A549 (cell line): ENCODE measurements around the gene SLC36A1. TPM values are rescaled to one million over a fixed set of nuclear protein-coding genes. Genes with fewer than 3 reads are reported as not detected.

ENCODE experiments used
- ATAC-seq, 2 experiments: fragments of 200-7000 bp in 1 of 2; fragments of >200 bp in 1 of 2; cut with Nextera tagmentation in 1 of 2; cut with Tn5 transposase in 1 of 2; 3 replicates each; pipeline versions ENCODE4 v1.8.0 to v1.9.1; 2018 to 2020; ENCODE audit warnings: mild to moderate bottlenecking in 1 of 2, moderate library complexity in 1 of 2
- CTCF ChIA-PET: fragments of 300-600 bp; sonication (Branson Sonifier 250); formaldehyde crosslinking; extraction: SDS; loops from one replicate; lab custom pipeline; 2021; ENCODE audit warnings: antibody characterized with exemption, inconsistent platforms; lab: Yijun Ruan, JAX
- POLR2A ChIA-PET: fragments of 350-600 bp; formaldehyde crosslinking; extraction: SDS; loops from one replicate; lab custom pipeline; 2021; ENCODE audit warnings: antibody characterized with exemption, inconsistent platforms; lab: Yijun Ruan, JAX
- DNase-seq, 2 experiments: peaks; one replicate each; pipeline versions ENCODE4 v3.0.0 to v3.0.0-alpha.2; 2011 to 2016; ENCODE audit warnings: low read depth in 1 of 2, low spot score in 1 of 2
- FAIRE-seq: peaks from 2 replicates; lab custom pipeline; 2011; peaks lifted over from hg19 to GRCh38; lab: Jason Lieb, UNC
- H3K27ac ChIP-seq, 2 experiments: fragments of >200 bp; sonication (Bioruptor Twin); formaldehyde crosslinking; 3 replicates each; pipeline ENCODE4 v1.5.1; 2016 to 2017
- H3K4me1 ChIP-seq: fragments of >200 bp; sonication (Bioruptor Twin); formaldehyde crosslinking; 3 replicates; pipeline ENCODE4 v1.6.1; 2016
- H3K4me2 ChIP-seq: fragments of >200 bp; sonication (Bioruptor Twin); formaldehyde crosslinking; 3 replicates; pipeline ENCODE4 v1.6.1; 2016
- H3K4me3 ChIP-seq: fragments of >200 bp; sonication (Bioruptor Twin); formaldehyde crosslinking; 3 replicates; pipeline ENCODE4 v1.5.1; 2016
- H3K9me3 ChIP-seq: fragments of >200 bp; sonication (Bioruptor Twin); formaldehyde crosslinking; 3 replicates; pipeline ENCODE4 v1.6.1; 2016
- BHLHE40 ChIP-seq: IDR thresholded peaks from 2 replicates; pipeline ENCODE4 v1.6.1; 2012; ENCODE audit warnings: low read depth, low read length, inconsistent platforms
- CBX8 ChIP-seq: fragments of 200-600 bp; sonication (generic); IDR thresholded peaks from 2 replicates; pipeline ENCODE4 v1.6.1; 2016
- CHD4 ChIP-seq: fragments of 200-600 bp; sonication (generic); IDR thresholded peaks from 2 replicates; pipeline ENCODE4 v1.6.1; 2016; ENCODE audit warnings: antibody characterized with exemption, mild to moderate bottlenecking, borderline replicate concordance
- EHMT2 ChIP-seq: fragments of 200-600 bp; sonication (generic); IDR thresholded peaks from 2 replicates; pipeline ENCODE4 v1.6.1; 2016; ENCODE audit warnings: antibody characterized with exemption, low read depth, mild to moderate bottlenecking, moderate library complexity
- ELK1 ChIP-seq: fragments of 150-350 bp; IDR thresholded peaks from 2 replicates; pipeline ENCODE4 v1.6.1; 2014; ENCODE audit warnings: low read depth, mild to moderate bottlenecking, low read length
- ESRRA ChIP-seq: fragments of 150-350 bp; IDR thresholded peaks from 2 replicates; pipeline ENCODE4 v1.6.1; 2014; ENCODE audit warnings: mild to moderate bottlenecking, low read length, borderline replicate concordance
- FOSL2 ChIP-seq, 2 experiments: fragments of 450-650 bp in 1 of 2; fragments of >200 bp in 1 of 2; sonication (Bioruptor Twin) in 1 of 2; formaldehyde crosslinking; IDR thresholded peaks; 2 replicates each; pipeline versions ENCODE4 v1.5.0 to v1.6.1; 2016 to 2020; ENCODE audit warnings: mild to moderate bottlenecking in 1 of 2, moderate library complexity in 1 of 2
- FOXS1 ChIP-seq: fragments of 250-450 bp; sonication (Bioruptor Pico); IDR thresholded peaks from 2 replicates; pipeline ENCODE4 v1.5.0; 2020; ENCODE audit warnings: mild to moderate bottlenecking, moderate library complexity
- HMGXB4 ChIP-seq: fragments of 250-450 bp; sonication (Bioruptor Pico); IDR thresholded peaks from 2 replicates; pipeline ENCODE4 v1.5.0; 2021; ENCODE audit warnings: mild to moderate bottlenecking, moderate library complexity, borderline replicate concordance
- HOXA7 ChIP-seq: fragments of 250-450 bp; sonication (Bioruptor Pico); IDR thresholded peaks from 2 replicates; pipeline ENCODE4 v1.5.0; 2020; ENCODE audit warnings: mild to moderate bottlenecking, moderate library complexity
- HOXB13 ChIP-seq: fragments of 250-450 bp; sonication (Bioruptor Pico); IDR thresholded peaks from 2 replicates; pipeline ENCODE4 v1.5.0; 2020; ENCODE audit warnings: low read depth, mild to moderate bottlenecking, moderate library complexity
- HOXB5 ChIP-seq: fragments of 250-450 bp; sonication (Bioruptor Pico); IDR thresholded peaks from 2 replicates; pipeline ENCODE4 v1.5.0; 2020; ENCODE audit warnings: mild to moderate bottlenecking, moderate library complexity
- KDM5A ChIP-seq: fragments of 200-600 bp; sonication (generic); IDR thresholded peaks from 2 replicates; pipeline ENCODE4 v1.6.1; 2016; ENCODE audit warnings: antibody characterized with exemption, mild to moderate bottlenecking
- NFE2L2 ChIP-seq: fragments of 150-350 bp; conservative IDR thresholded peaks from 2 replicates; pipeline ENCODE4 v1.6.1; 2014; ENCODE audit warnings: low read length
- NPAS2 ChIP-seq: fragments of 250-450 bp; sonication (Bioruptor Pico); IDR thresholded peaks from 2 replicates; pipeline ENCODE4 v1.8.0; 2022; ENCODE audit warnings: mild to moderate bottlenecking, moderate library complexity, borderline replicate concordance
- NR3C1 ChIP-seq: fragments of >200 bp; sonication (Bioruptor Twin); formaldehyde crosslinking; IDR thresholded peaks from 3 replicates; pipeline ENCODE4 v1.6.1; 2017
- PHF8 ChIP-seq: fragments of 200-600 bp; sonication (generic); IDR thresholded peaks from 2 replicates; pipeline ENCODE4 v1.6.1; 2016; ENCODE audit warnings: low read depth, mild to moderate bottlenecking, antibody characterized with exemption, moderate library complexity, borderline replicate concordance
- POLR2A ChIP-seq: IDR thresholded peaks from 2 replicates; pipeline ENCODE4 v1.6.1; 2012; ENCODE audit warnings: mild to moderate bottlenecking, low read length
- POLR2AphosphoS2 ChIP-seq: conservative IDR thresholded peaks from 2 replicates; pipeline ENCODE4 v1.6.1; 2012; ENCODE audit warnings: low read length, improper control_type of control experiment, inconsistent platforms
- RAD21 ChIP-seq, 2 experiments: fragments of >200 bp in 1 of 2; sonication (Bioruptor Twin) in 1 of 2; formaldehyde crosslinking in 1 of 2; IDR thresholded peaks in 1 of 2; conservative IDR thresholded peaks in 1 of 2; 2 replicates in 1 of 2; 3 replicates in 1 of 2; pipeline ENCODE4 v1.6.1; 2012 to 2018; ENCODE audit warnings: inconsistent platforms in 1 of 2
- REST ChIP-seq: fragments of 200-600 bp; sonication (generic); IDR thresholded peaks from 2 replicates; pipeline ENCODE4 v1.6.1; 2016; ENCODE audit warnings: antibody characterized with exemption, mild to moderate bottlenecking, moderate library complexity
- SMC3 ChIP-seq: fragments of >200 bp; sonication (Bioruptor Twin); formaldehyde crosslinking; IDR thresholded peaks from 3 replicates; pipeline ENCODE4 v1.6.1; 2018; ENCODE audit warnings: inconsistent platforms
- USF2 ChIP-seq: fragments of 450-650 bp; IDR thresholded peaks from 2 replicates; pipeline ENCODE4 v1.6.1; 2014; ENCODE audit warnings: antibody characterized with exemption
- ZC3H11A ChIP-seq: fragments of 450-650 bp; IDR thresholded peaks from 2 replicates; pipeline ENCODE4 v1.6.1; 2014; ENCODE audit warnings: antibody characterized with exemption, mild to moderate bottlenecking
- ZFP36 ChIP-seq: fragments of 450-650 bp; IDR thresholded peaks from 2 replicates; pipeline ENCODE4 v1.6.1; 2014; ENCODE audit warnings: borderline replicate concordance; ENCODE audit not compliant: partially characterized antibody
- ZNF302 ChIP-seq: fragments of 250-450 bp; sonication (Bioruptor Pico); IDR thresholded peaks from 2 replicates; pipeline ENCODE4 v1.9.0; 2021; ENCODE audit warnings: inconsistent platforms, mild to moderate bottlenecking, moderate library complexity
- WGBS: methylation state at CpG from one replicate; pipeline ENCODE4 v1.1.6; 2017; ENCODE audit errors: missing lambda C conversion rate; 5-methylcytosine and 5-hydroxymethylcytosine counted together
- polyA plus RNA-seq, 4 experiments: library from polyadenylated mRNA; depleted of rRNA in 3 of 4; stranded (reverse); fragments of >200 nt; fragmentation: RNase III in 1 of 4; extraction: RNeasy Plus Mini Kit Qiagen cat#74134 plus additional on column Dnase treatment in 1 of 4; gene quantifications; 2 replicates in 3 of 4; 3 replicates in 1 of 4; pipeline ENCODE4 v1.2.3, GENCODE V29; 2011 to 2017
- TF ChIP-seq, protein P1 (sequence below): IDR thresholded peaks from 2 replicates; pipeline ENCODE4 v1.6.1; 2012; ENCODE audit warnings: low read depth, borderline replicate concordance
- TF ChIP-seq, protein P2 (sequence below): IDR thresholded peaks from 2 replicates; pipeline ENCODE4 v1.6.1; 2012
- TF ChIP-seq, protein P3 (sequence below): fragments of >200 bp; sonication (Bioruptor Twin); formaldehyde crosslinking; IDR thresholded peaks from 2 replicates; pipeline ENCODE4 v1.6.1; 2016

The SLC36A1 gene
- polyA plus RNA-seq, 2 of the 4 experiments (the other 2 are of a cell fraction): 7.4 to 10.8 TPM

GRCh38 chr5:151454166-151454565, 6.8 kb downstream of the SLC36A1 start:
- WGBS: 96% methylated on average over 2 of the region's 2 CpGs
- DNase-seq (no peak), FAIRE-seq (no peak), ATAC-seq (no peak)
- CTCF ChIA-PET: interaction anchor here (0.7 kb wide), 1 partner anchor 24 kb away, joined by 4 read pairs; no protein-coding TSS in a partner anchor
- Histone ChIP-seq H3K9me3 (no peaks in the 10 kb centered on the region), H3K4me3 (no peak overlapping the region), H3K4me2 (no peak overlapping the region), H3K4me1 (peaks cover 11% of the 10 kb centered on the region), H3K27ac (no peak overlapping the region)
- POLR2A ChIA-PET: no interaction called here
- no peak for TF ChIP-seq ESRRA
- no peak for TF ChIP-seq USF2
- no peak for TF ChIP-seq ZC3H11A
- no peak for TF ChIP-seq HMGXB4 (CRISPR knock-in tag)
- TF ChIP-seq, protein P1, sequence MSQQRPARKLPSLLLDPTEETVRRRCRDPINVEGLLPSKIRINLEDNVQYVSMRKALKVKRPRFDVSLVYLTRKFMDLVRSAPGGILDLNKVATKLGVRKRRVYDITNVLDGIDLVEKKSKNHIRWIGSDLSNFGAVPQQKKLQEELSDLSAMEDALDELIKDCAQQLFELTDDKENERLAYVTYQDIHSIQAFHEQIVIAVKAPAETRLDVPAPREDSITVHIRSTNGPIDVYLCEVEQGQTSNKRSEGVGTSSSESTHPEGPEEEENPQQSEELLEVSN: no peak
- no peak for TF ChIP-seq FOXS1 (CRISPR knock-in tag)
- TF ChIP-seq ZFP36: no peak
- TF ChIP-seq EHMT2: no peak
- TF ChIP-seq RAD21 (conservative IDR thresholded peaks at IDR 0.05 in 1 of 2, IDR thresholded peaks at IDR 0.05 in 1 of 2): no peak
- no peak for TF ChIP-seq POLR2A
- no peak for TF ChIP-seq KDM5A
- no peak for TF ChIP-seq FOSL2 (IDR thresholded peaks at IDR 0.05)
- no peak for TF ChIP-seq FOSL2 (CRISPR knock-in tag; IDR thresholded peaks at IDR 0.05)
- TF ChIP-seq, protein P2, sequence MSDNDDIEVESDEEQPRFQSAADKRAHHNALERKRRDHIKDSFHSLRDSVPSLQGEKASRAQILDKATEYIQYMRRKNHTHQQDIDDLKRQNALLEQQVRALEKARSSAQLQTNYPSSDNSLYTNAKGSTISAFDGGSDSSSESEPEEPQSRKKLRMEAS: no peak
- TF ChIP-seq, protein P3, sequence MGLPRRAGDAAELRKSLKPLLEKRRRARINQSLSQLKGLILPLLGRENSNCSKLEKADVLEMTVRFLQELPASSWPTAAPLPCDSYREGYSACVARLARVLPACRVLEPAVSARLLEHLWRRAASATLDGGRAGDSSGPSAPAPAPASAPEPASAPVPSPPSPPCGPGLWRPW: no peak
- no peak for TF ChIP-seq REST
- TF ChIP-seq HOXB5 (CRISPR knock-in tag): no peak
- no peak for TF ChIP-seq POLR2AphosphoS2
- TF ChIP-seq SMC3: no peak
- no peak for TF ChIP-seq PHF8

DNA sequence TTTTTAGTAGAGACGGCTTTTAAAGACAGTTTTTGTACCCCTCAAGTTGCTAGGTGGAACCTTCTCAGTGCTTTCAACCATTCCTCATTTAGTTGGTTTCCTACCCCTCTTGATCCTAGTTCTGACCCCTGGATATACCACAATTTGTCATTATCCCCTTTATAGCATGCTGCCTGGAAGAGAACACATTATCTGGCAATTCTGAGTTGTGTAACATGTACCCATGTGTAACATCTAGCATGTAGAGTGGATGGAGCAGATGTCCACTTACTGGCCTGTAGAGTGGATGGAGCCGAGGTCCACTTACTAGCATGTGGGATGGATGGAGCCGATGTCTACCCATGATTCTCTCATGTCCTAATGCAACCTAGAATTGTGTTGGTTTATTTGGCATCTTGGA, 7.5 kb downstream of the SLC36A1 start:
- Histone ChIP-seq H3K27ac (no peak overlapping the region), H3K4me2 (no peak overlapping the region), H3K9me3 (no peaks in the 10 kb centered on the region), H3K4me3 (no peak overlapping the region), H3K4me1 (peaks cover 11% of the 10 kb centered on the region)
- FAIRE-seq (no peak), ATAC-seq (no peak), DNase-seq (no peak)
- WGBS: 98% methylated on average over 3 of the region's 3 CpGs
- ChIA-PET POLR2A (no interaction called here), CTCF (interaction anchor here (2.6 kb wide), 1 partner anchor 197 kb away, joined by 12 read pairs; no protein-coding TSS in a partner anchor)
- TF ChIP-seq NFE2L2 (no peak), POLR2AphosphoS2 (no peak), EHMT2 (no peak), HOXA7 (CRISPR knock-in tag) (no peak), CHD4 (no peak), RAD21 (conservative IDR thresholded peaks at IDR 0.05 in 1 of 2, IDR thresholded peaks at IDR 0.05 in 1 of 2) (no peak), HOXB13 (CRISPR knock-in tag) (no peak), ZC3H11A (no peak), ELK1 (no peak), KDM5A (no peak), NR3C1 (no peak), ZNF302 (CRISPR knock-in tag) (no peak), NPAS2 (no peak), BHLHE40 (no peak), CBX8 (no peak), POLR2A (no peak)
- TF ChIP-seq, protein P2: no peak
